SIG-M5 (cell line): ENCODE results near the gene STIM1.
"Not testable (repeated sequence)": the region's sequence is repeated elsewhere in the genome, so short reads cannot be mapped to it uniquely, and the experiment has no call there.

Source experiments
- DNase-seq: peaks from one replicate; lab custom pipeline; 2025; lab: John Stamatoyannopoulos, UW

The STIM1 gene

DNA sequence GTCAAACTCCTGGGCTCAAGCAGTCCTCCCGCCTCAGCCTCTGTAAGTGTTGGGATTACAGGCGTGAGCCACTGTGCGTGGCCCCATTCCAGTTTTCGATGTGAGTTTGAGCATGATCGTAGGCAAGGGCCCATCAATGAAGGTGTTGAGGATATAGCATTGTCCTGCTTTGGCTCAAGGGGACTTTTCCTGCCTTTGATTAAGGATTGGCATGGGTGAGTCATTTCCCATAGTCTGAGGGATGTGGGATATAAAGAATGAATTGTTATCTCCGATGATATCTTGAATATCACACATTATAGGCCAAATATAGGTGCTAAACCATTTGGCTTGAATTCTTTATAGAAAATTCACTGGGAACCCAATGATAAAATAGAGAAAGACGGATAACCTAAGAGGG, 30.4 kb downstream of the STIM1 start:
- DNase-seq = no peak

DNA sequence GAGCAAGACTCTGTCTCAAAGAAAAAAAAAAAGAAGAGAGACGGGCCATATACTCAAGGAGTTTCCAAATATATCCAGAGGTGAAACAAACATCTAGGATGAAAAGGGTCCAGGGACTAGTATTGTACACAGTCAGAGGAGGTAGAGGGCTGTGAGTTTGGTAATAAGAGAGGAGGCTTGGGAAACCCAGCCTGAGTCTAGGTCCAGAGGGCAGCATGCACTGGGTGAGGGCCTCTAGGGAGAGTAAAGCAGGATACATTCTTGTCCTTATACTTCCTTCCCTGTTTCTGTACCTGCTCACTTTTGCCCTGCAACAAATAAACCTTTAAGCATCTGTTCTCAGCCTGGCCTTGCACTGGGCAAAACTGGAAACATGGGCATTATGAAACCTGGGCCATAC, 31.5 kb downstream of the STIM1 start:
- DNase-seq = no peak

DNA sequence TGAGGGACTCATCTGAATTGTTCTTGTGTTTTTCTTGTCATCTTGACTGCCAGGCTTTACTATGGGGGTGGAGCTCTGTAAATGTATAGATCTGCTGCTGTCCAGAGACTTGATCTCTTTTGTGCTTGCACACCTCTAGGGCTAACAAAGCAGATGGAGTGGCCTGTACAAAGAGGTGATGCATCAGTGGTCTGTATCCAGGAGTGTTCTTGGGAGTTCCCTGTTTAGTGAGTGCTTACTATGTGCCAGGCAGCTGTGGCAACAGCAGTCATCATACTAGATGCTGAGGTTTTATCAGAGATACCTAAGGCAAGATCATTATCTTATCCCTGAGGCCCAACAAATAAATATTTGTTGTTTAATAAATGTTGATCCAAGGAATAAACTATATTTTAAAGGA, 33.4 kb downstream of the STIM1 start:
- DNase-seq = no peak

DNA sequence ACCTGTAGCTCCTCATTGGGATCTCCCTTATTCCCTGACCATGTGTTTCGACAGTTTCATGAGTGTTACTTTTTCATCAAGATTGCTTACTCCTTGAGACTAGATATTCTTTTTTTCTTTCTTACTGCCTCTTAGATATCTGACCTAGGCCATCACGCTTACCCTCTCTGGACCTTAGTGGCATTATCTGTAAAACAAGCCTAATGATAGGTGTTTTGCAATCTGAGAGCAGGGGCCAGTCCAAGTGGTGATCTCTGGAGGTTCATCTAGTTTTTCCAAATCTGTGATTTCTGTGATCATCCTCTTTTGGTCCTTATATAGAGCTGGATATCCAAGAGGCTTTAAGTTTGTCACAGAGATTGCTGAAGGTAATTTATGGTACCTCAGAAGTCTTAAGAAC, 34.5 kb downstream of the STIM1 start:
- DNase-seq = no peak

DNA sequence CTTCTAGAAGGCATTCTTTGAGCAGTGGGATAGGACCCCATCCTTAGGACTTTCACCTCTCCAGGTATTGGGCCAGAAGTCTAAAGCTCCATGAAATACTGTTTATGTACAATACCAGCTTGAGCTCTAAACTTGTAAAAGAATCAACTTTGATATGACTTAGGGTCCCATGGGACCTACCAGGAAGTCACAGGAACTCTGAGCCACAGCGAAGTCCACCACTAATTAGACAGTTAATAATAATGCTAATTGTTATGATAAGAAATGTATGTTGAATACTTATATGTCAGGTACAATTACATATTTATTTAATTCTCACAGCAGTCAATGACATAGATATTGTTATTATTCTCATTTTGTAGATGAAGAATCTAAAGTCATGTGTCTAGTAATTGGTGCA, 35.3 kb downstream of the STIM1 start:
- DNase-seq = no peak

DNA sequence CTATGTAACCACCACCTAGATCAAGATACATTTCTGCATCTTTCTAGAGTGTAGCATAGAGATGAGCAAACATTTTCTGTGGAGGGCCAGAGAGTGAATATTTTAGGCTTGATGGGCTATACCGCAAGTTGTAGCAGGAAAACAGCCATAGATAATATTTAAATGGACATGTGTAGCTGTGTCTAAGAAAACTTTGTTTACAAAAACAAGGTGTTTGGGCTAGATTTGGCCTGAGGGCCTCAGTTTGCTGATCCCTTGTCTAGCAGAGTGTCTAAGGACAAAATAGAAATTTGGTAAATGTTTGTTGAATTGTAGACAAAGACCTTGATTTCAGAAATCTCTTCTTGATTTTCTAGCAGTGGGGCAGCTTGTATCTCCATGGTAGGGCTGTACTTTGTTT, 36.3 kb downstream of the STIM1 start:
- no peak for DNase-seq

DNA sequence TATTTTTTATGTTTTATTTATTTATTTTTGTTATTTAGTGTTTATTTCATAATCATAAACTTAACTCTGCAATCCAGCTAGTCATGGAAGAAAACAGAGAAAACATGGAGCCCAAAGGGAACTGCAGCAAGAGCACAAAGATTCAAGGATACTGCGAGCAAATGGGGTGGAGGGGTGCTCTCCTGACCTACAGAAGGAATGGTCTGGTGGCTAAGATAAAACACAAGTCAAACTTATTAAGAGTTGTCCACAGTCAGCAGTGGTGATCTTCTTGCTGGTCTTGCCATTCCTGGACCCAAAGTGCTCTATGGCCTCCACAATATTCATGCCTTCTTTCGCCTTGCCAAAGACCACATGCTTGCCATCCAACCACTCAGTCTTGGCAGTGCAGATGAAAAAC, 36.7 kb downstream of the STIM1 start:
- DNase-seq = no peak

DNA sequence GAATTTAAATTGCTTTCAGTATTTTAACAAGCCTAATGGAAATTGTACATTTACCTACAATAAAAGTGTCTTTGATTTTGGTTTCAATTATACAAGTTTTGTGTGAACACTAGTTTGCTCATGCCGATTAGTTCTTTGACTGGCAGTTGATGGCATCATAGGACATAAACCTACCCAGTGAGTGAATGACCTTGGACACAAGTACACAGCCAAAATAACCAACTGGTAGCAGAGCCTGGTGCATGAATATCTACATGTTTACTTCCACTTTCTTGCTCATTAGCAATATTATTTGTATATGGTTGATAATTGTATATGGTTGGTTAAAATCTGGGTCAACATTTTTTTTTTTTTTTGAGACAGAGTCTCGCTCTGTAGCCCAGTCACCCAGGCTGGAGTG, 37.8 kb downstream of the STIM1 start:
- DNase-seq = no peak

DNA sequence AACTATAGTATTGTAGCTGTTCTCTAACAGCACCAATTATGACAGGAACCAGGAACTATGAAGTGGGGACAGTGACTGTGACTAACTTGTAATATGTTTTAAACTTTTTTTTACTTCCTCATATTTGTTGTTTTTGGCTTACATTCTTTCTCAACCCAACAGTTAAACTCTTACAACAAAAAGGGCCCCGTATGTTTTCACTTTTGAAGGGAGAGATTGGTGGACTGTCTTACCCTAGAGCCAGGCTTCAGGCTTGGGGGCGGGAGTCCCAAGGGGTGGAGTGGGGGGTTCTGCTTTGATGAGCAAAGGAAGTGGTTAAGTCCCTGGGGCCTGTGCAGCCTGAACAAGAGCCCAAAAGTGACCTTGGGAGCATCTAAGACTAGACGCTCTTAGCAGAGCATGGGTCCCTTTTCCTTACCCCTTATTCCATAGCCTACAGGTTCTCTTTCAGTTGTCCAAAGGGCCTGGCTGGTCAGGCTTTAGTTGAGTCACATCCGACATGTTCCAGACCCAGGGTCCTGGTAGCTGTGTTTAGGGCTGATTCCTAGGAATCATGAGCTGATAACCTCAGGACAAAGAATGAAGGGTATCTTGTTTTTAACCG, 38.8 kb downstream of the STIM1 start:
- DNase-seq = peak; percentile 94

DNA sequence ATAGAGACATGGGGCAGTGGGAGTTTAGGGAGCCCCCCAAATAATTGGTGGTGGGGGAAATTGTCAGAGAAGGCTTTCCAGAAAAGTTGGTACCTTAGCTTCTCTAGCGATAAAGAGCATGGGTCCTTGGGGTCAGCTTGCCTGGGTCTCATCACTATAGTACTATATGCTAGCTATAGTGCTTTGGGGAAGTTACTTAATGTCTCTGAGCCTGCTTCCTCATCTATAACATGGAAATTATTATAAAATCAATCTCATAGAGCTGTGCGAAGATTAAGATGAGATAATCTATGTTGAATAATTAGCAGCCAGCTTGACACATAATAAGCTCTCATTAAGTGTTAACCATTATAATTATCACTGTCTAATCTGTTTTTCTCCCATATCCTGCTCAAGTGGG, 41.2 kb downstream of the STIM1 start:
- DNase-seq = no peak

DNA sequence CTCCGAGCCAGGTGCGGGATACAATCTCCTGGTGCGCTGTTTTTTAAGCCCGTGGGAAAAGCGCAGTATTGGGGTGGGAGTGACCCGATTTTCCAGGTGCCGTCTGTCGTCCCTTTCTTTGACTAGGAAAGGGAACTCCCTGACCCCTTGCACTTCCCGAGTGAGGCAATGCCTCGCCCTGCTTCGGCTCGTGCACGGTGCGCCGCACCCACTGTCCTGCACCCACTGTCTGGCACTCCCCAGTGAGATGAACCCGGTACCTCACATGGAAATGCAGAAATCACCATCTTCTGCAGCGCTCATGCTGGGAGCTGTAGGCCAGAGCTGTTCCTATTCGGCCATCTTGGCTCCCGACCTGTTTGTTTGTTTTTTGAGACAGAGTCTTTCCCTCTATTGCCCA, 44.8 kb downstream of the STIM1 start:
- not testable (repeated sequence) for DNase-seq

DNA sequence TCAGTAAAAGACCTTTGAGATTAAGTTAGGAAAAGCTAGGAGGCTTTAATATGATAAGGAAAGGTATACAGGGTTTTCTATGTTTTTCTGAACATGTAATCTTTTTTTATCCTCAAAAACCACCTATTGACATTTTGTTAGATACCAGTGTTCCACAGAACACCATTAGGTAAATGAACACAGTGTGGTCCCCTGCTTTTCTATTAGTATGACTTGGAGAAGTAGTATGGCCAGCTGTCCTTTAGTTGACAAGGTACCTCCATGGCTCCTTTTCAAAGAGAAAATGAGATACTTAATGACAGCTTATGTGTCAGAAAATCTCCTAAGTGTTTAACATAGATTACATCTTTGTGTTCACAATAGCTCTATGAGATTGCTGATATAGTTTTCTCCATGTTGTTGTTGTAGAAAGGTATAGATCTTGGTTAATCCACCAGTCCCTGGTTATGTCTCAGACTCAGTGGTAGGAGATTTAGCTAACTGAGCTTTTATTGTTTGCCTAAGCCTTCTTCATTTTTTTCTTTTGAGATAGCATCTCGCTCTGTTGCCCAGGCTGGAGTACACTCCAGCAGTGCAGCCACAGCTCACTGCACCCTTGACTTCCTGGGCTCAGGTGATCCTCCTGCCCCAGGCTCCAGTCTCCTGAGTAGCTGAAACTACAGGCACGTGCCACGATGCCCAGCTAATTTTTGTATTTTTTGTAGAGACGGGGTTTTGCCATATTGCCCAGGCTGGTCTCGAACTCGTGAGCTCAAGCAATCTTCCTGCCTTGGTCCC, 46.0 kb downstream of the STIM1 start:
- no peak for DNase-seq

DNA sequence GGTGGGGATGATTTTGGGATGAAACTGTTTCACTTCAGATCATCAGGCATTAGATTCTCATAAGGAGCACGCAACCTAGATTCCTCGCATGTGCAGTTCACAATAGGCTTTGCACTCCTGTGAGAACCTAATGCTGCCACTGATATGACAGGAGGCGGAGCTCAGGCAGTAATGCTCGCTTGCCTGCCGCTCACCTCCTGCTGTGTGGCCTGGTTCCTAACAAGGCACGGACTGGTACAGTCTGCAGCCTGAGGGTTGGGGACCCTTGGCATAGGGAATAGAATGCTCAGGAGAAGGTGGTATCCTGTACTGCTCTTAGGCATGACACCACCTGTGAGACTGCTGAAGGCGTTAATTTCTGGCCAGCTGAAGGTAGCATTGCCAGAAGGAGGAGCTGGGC, 47.0 kb downstream of the STIM1 start:
- no peak for DNase-seq

DNA sequence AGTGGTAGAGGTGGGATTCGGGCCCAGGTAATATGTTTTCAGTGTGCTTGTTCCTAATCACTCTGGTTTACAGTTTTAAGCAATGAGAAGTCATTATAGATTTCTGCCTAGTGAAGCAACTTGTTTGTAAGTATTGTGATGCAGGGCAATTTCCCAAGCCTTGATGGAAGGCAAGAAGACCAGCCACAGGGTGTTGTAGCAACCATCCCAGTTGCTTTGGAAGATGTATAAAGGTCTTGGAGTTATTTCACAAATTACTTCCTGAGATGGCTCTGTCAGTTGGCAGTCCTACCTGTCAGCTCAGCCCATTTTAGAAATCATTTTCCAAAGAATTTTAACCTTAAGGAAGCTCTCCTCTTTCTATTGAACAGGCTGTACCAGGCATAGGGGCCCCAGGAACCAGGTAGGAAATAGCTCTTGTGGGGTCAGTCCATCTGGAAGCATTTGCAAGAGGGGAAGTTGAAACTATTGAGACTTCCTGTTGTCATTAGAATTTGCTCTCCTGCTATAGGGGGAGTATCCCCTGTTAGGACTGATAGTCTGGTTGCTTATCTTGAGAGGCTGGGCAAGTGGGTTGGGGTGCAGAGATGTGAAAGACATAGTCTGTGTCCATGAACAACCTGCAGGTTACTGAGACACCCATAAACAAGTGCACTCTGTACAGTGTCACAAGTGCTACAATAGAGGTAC, 47.9 kb downstream of the STIM1 start:
- DNase-seq = no peak

DNA sequence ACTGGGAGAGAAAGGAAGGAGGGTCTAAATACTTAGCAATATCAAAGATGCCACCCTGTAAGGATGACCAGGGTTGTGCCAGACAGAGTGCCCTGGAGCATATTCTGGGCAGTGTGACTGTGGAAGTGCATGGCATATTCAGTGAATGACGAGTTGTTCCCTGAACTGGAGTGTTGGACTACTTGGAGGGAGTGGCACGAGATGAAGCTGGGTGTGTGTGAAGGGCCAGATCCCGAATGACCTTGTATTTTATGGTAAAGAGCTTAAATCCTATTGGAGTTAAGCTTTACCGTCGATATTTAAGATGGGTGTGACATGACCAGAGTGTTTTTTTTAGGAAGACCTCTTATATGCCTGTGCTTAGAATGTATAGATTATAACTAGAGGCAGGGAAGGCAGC, 48.8 kb downstream of the STIM1 start:
- no peak for DNase-seq

DNA sequence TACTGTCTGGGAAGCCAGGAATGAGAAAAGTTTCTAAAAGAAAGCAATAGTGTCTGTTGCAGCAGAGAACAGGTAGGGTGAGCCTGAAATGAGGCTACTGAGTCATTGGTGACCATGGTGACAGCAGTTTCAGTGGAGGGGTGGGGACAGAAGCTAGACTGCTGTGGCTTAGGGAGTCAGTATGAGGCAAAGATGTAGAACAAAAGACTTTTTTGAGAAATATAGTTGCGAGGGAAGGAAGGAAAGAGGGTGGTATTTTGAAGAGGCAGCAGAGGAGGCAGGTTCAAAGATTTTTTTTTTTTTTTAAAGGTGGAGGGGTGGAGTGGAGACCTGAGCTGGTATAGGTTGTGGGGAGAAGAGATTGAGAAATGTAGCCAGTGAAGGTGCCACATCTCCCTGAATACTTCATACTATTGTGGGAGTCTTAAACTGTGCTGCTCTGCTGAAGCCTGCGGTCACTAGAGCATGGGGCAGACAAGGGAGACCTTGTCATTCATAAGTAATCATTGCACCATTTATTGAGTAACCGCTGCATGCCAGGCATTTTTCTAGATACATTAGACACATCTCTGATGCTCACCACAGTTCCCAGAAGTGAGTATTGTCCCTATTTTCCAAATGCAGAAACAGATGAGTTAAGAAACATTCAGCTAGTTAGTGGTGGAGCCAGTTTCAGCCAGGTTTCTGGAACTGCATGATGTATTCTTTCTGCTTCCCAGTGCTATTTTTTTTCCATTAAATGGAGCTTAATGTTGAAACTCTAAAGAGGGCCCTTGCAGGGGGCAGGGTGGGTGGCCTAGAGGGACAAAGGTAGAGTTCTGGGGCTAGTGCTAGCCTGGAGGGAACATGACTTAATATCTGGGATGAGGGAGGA, 49.9 kb downstream of the STIM1 start:
- DNase-seq = peak; percentile 60

DNA sequence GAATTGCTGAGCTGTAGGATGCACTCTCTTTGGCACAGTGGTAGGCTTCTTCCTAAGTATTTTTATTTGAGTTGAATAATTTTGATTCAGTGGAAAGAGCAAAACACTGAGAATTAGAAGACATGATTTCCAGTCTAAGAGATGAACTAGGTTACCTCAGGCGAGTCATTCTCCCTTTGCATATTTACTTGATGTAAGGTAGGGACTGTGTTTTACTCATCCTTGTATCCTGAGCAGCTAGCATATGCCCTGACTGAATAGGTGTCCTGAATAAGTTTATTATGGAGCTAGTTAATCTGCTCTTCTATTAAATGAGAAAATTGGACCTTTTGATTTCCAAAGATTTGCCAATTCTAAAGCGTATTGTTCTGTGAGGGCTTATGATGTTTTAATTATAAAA, 50.7 kb downstream of the STIM1 start:
- no peak for DNase-seq

DNA sequence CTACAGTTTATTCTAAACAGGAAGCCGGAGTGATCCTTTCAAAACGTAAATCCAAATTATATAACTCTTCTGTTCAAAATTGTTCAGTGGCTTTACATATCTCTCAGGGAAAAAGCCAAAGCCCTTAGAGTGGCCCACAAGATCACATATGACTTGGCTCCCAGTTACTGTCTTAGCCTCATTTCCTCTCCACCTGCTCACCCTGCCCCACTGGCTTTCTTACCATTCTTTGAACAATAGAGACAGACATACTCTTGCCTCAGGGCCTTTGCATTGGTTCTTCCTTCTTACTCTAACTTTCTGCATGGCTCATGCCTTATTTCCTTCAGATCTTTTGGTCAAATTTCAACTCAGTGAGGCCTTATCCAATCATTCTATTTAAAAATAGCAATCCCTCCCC, 52.1 kb downstream of the STIM1 start:
- DNase-seq = no peak

DNA sequence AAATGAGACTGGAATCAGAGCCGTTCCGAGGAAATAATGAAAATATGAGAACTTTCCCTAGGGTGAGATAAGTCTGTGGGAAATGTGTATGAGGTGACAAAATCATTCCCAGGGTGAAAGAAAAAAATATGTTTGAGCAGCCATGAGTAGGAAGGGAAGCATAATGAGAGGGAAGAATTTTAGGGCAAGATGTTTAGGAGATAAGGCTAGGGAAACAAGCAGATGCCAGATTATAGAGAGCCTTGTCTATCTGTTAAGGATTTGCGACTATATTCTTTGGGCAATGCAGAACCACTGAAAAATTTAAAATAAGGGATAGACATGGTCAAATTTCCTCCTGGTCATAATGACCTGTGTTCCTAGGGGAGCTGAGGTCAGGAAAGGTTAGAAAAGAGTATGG, 54.4 kb downstream of the STIM1 start:
- no peak for DNase-seq

DNA sequence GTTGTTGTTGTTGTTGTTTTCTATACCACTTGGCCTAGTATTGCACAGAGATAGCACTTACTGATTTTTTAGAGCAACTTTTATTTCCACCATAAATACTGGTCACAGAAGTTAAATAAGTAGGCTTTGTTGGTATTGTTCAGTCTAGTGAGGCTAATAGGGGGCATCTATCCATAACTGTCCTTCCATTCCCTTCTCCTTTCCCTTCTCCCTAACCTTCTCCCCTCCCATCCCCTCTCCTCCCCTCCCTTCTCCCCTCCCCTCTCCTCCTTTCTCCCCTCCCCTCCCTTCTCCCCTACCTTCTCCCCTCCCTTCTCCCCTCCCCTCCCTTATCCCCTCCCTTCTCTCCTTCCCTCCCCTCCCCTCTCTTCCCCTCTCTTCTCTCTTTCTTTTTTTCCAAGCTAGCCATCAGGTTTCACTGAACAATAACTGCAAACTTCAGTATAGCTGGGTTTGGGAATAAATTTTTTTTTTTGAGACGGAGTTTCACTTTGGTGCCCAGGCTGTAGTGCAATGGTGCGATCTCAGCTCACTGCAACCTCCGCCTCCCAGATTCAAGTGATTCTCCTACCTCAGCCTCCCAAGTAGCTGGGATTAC, 56.5 kb downstream of the STIM1 start:
- no peak for DNase-seq

DNA sequence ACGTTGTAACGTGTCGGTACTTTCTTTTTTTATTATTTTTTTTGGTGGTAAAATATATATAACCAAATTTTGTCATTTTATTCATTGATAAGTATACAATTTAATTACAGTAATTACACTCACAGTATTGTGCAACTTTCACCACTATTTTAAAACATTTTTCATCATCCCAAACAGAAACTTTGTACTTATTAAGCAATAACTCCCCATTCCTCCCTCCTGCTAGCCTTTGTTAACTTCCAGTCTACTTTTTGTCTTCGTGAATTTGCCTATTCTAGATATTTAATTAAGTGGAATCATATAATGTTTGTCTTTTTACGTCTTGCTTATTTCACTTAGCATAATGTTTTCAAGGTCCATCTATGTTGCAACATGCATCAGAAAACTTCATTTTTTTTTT, 58.5 kb downstream of the STIM1 start:
- DNase-seq = no peak

DNA sequence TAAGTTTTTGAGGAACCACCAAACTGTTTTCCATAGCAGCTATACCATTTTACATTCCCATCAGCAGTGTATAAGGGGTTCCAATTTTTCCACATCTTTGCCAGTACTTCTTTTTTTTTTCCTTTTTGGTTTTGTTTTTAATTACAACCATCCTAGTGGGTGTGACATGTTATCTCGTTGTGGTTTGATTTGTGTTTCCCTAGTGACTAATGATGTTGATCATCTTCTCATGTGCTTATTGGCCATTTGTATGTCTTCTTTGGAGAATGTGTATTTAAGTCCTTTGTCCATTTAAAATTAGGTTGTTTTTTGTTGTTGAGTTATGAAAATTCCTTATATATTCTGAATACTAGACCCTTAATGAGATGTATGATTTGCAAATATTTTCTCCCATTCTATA, 59.3 kb downstream of the STIM1 start:
- no peak for DNase-seq
